ENCODE measurements around the gene MTMR3.

Gene MTMR3

DNA sequence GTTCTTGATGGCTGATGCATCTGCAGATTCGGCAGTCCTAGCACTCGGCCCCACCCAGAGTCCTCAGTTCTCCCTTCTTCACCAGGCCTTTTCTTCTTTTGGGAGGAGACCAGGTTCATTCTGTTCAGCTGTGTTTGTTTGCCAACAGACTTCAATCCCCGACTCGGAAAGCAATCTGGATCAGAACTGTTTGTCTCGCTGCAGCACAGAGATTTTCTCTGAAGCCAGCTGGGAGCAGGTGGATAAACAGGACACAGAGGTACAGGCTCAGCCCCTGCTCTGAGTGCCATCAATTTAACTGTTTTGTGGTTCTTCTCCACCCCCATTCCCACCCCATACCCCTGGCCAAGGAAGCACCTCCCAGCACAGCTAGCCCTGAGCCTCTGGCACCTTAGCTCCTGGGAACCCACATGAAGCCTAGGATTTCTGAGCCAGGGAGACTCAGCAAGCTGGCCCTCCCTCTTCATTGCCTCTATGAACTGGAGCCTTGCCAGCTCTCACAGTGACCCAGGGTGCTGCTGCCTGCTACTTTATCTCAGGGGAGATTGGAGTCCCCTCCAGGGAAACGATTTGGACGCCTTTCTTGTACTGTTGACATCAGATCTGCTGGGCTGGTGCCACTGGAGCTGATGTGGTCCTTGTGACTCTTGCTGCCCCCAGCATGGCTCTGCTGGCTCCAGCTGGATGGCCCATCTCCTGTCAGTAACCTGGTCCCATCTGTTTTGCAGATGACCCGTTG lies 139.1 kb downstream of the MTMR3 start:
- Mint-ChIP-seq H3K27me3 (ENCODE audit: low read depth) (no peaks in the 10 kb centered on the region), H3K36me3 (ENCODE audit: low read depth) (peaks cover 83% of the 10 kb centered on the region), H3K4me1 (no peaks in the 10 kb centered on the region), H3K27ac (no peak overlapping the region), H3K9me3 (no peaks in the 10 kb centered on the region), H3K4me3 (no peak overlapping the region)
- no peak for TF ChIP-seq CTCF (IDR thresholded peaks at IDR 0.05; ENCODE audit: unreplicated experiment in 3 of 3)

- peaks cover 86% of the 10 kb centered on the region for H3K36me3 Mint-ChIP-seq (ENCODE audit: low read depth)
- TF ChIP-seq CTCF (IDR thresholded peaks at IDR 0.05; ENCODE audit: unreplicated experiment in 3 of 3): no peak
- H3K27ac Mint-ChIP-seq: no peak overlapping the region
- H3K9me3 Mint-ChIP-seq: no peaks in the 10 kb centered on the region
- H3K4me1 Mint-ChIP-seq: no peaks in the 10 kb centered on the region
- H3K4me3 Mint-ChIP-seq: no peak overlapping the region
- H3K27me3 Mint-ChIP-seq (ENCODE audit: low read depth): no peaks in the 10 kb centered on the region
Measured at GRCh38 chr22:30023099-30023660, 140.2 kb downstream of the MTMR3 start.

- TF ChIP-seq CTCF (IDR thresholded peaks at IDR 0.05; ENCODE audit: unreplicated experiment in 3 of 3): no peak
- Mint-ChIP-seq H3K36me3 (ENCODE audit: low read depth) (peaks cover 90% of the 10 kb centered on the region), H3K4me1 (no peaks in the 10 kb centered on the region), H3K4me3 (no peak overlapping the region), H3K27me3 (ENCODE audit: low read depth) (no peaks in the 10 kb centered on the region), H3K27ac (no peak overlapping the region), H3K9me3 (no peaks in the 10 kb centered on the region)
Measured at GRCh38 chr22:30024231-30024630, 141.3 kb downstream of the MTMR3 start.

GRCh38 chr22:30025221-30025620 lies 142.2 kb downstream of the MTMR3 start:
- no peak overlapping the region for H3K27ac Mint-ChIP-seq
- H3K27me3 Mint-ChIP-seq (ENCODE audit: low read depth): no peaks in the 10 kb centered on the region
- TF ChIP-seq CTCF (IDR thresholded peaks at IDR 0.05; ENCODE audit: unreplicated experiment in 3 of 3): no peak
- H3K4me1 Mint-ChIP-seq: peaks cover 4% of the 10 kb centered on the region
- H3K36me3 Mint-ChIP-seq (ENCODE audit: low read depth): peaks cover 85% of the 10 kb centered on the region
- no peaks in the 10 kb centered on the region for H3K9me3 Mint-ChIP-seq
- H3K4me3 Mint-ChIP-seq: no peak overlapping the region

DNA sequence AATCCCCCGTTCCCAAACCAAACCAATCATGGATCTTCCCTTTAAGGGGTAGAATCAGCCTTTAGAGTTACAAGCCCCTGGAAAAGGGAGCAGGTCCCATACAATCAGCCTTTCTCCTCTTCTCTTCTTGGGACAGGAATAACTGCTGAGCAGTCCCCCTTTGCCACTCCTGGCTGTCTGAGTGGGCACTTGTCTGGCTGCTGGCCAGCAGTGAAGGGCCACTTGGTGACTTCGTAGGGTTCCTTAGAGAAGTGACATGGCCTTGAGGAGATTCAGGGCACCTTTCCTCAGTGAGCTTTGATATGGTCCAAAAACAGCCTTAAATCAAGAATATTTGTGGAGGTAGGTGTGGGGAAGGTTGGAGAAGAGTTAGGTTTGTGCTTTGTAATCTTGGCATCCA lies 143.8 kb downstream of the MTMR3 start:
- no peak overlapping the region for H3K27ac Mint-ChIP-seq
- TF ChIP-seq CTCF (IDR thresholded peaks at IDR 0.05; ENCODE audit: unreplicated experiment in 3 of 3): no peak
- no peak overlapping the region for H3K4me3 Mint-ChIP-seq
- peaks cover 4% of the 10 kb centered on the region for H3K4me1 Mint-ChIP-seq
- H3K36me3 Mint-ChIP-seq (ENCODE audit: low read depth): peaks cover 70% of the 10 kb centered on the region
- H3K9me3 Mint-ChIP-seq: no peaks in the 10 kb centered on the region
- H3K27me3 Mint-ChIP-seq (ENCODE audit: low read depth): no peaks in the 10 kb centered on the region

GRCh38 chr22:30027169-30027568 lies 144.2 kb downstream of the MTMR3 start:
- Mint-ChIP-seq H3K4me3 (no peak overlapping the region), H3K36me3 (ENCODE audit: low read depth) (peaks cover 67% of the 10 kb centered on the region), H3K27me3 (ENCODE audit: low read depth) (no peaks in the 10 kb centered on the region), H3K4me1 (peaks cover 8% of the 10 kb centered on the region), H3K27ac (no peak overlapping the region), H3K9me3 (no peaks in the 10 kb centered on the region)
- TF ChIP-seq CTCF (IDR thresholded peaks at IDR 0.05; ENCODE audit: unreplicated experiment in 3 of 3): no peak
